ENCODE results near the gene ATXN3. TPM values are rescaled to one million over a fixed set of nuclear protein-coding genes. Genes with fewer than 3 reads are reported as not detected.

ATXN3 gene
- total RNA-seq, 1 experiment from 2014 or later = 21.4 TPM

- no peak for DNase-seq (ENCODE audit: low read depth)
Measured at GRCh38 chr14:92009604-92010003, 96.8 kb downstream of the ATXN3 start.

Other genes with a start within 250 kb of the ATXN3 start
- not detected in 2 replicates for gene TC2N, start 239.0 kb downstream of the ATXN3 start, total RNA-seq (2014; rRNA removed; shearing (Covaris generic))
- gene FBLN5, start 158.9 kb downstream of the ATXN3 start, total RNA-seq (2014; rRNA removed; shearing (Covaris generic)) = under 0.01 TPM in 1 of 2 replicates, not detected in the other
- gene TRIP11, start 66.5 kb downstream of the ATXN3 start, total RNA-seq (2014; rRNA removed; shearing (Covaris generic)) = 17.9 and 30.2 TPM in 2 replicates
- 428 and 472 TPM in 2 replicates for gene NDUFB1, start 15.1 kb upstream of the ATXN3 start, total RNA-seq (2014; rRNA removed; shearing (Covaris generic))
- 40.6 and 56.0 TPM in 2 replicates for gene CPSF2, start 15.4 kb upstream of the ATXN3 start, total RNA-seq (2014; rRNA removed; shearing (Covaris generic))
- gene SLC24A4, start 216.6 kb upstream of the ATXN3 start, total RNA-seq (2014; rRNA removed; shearing (Covaris generic)) = not detected in 2 replicates